GM12801 (cell line): ENCODE measurements around the gene ACSM5.

Source experiments
- TF ChIP-seq, protein P1 (sequence below): IDR thresholded peaks from one replicate; pipeline ENCODE4 v1.5.1; 2011; ENCODE audit warnings: control low read depth; ENCODE audit not compliant: insufficient read length; ENCODE audit errors: extremely low read depth

Gene ACSM5

DNA sequence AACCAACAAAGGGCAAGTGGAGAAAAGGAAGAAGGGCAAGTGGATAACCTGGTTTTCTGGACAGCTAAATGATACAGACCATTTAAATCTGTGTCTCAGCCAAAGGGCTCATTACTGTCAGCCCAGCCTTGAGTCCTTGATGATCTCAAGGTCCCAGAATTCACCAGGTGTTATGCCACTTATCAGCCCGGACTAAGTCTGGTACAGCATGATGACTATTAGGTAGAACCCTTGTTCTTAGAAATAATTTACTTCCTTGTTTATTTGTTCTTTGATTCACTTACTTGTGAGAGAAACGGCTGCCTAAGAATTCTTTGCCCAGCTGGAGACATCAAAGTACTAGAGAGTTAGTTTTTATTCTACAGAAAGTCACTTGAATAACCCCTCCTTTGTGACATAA is 8.3 kb upstream of the ACSM5 start:
- TF ChIP-seq, protein P1, sequence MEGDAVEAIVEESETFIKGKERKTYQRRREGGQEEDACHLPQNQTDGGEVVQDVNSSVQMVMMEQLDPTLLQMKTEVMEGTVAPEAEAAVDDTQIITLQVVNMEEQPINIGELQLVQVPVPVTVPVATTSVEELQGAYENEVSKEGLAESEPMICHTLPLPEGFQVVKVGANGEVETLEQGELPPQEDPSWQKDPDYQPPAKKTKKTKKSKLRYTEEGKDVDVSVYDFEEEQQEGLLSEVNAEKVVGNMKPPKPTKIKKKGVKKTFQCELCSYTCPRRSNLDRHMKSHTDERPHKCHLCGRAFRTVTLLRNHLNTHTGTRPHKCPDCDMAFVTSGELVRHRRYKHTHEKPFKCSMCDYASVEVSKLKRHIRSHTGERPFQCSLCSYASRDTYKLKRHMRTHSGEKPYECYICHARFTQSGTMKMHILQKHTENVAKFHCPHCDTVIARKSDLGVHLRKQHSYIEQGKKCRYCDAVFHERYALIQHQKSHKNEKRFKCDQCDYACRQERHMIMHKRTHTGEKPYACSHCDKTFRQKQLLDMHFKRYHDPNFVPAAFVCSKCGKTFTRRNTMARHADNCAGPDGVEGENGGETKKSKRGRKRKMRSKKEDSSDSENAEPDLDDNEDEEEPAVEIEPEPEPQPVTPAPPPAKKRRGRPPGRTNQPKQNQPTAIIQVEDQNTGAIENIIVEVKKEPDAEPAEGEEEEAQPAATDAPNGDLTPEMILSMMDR, result no peak

GRCh38 chr16:20401475-20402016 is 7.8 kb upstream of the ACSM5 start:
- TF ChIP-seq, protein P1, result no peak

GRCh38 chr16:20402651-20403050 is 6.7 kb upstream of the ACSM5 start:
- TF ChIP-seq, protein P1, result no peak

GRCh38 chr16:20404637-20405036 is 4.7 kb upstream of the ACSM5 start, which contains the start of gene PDILT:
TSS of gene PDILT (minus strand) at chr16:20404737. CDS start at chr16:20399300, 5,437 bp downstream.
- TF ChIP-seq, protein P1, result no peak

DNA sequence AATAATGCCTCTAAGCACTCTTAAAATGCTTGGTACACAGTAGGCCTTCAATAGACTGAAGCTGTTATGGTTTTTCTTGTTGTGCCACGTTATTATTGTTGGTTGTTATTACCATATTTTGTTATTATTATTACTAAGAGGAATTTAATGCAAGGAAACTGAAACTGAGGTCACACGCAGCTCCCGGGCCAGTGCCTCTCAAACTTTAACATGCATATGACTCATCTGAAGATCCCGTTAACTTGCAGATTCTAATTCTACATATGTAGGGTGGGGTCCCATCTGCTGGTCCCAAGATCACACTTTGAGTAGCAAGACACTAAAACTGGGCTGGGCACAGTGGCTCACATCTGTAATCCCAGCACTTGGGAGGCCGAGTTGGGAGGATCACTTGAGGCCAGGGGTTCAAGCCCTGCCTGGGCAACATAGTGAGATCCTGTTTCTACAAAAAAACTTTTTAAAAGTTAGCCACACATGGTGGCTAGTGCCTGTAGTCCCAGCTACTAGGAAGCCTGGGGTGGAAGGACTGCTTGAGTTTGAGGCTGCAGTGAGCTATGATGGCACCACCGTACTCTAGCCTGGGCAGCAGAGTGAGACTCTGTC is 888 bp downstream of the ACSM5 start:
- TF ChIP-seq, protein P1, result no peak

DNA sequence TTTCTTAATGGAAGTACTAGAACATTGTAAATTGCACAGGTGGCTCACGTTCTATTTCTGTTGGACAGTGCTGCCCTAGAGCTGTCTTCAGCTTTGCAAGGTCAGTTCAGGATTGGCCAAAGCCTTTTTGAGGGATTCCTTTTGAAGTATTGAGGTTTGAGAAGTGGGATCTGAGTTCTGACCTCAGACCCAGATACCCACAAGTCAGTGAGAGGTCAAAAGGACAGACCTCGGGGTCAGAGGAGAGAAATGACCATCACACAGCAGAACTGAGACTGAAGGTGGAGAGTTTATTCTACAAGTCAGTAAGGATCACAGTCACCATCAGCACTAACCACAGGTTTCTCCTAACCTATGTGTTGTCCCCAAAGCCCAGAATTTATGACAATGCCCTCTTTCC is 1.7 kb downstream of the ACSM5 start:
- TF ChIP-seq, protein P1, result no peak

- TF ChIP-seq, protein P1, result no peak
These were observed 6.2 kb downstream of the ACSM5 start for GRCh38 chr16:20415541-20415940.
